Hepatocyte (in vitro differentiated cells): ENCODE data around the gene HOXB3.

ENCODE experiments used
- EZH2phosphoT487 ChIP-seq: fragments of 200-600 bp; sonication (generic); IDR thresholded peaks from one replicate; pipeline ENCODE4 v1.6.1; 2018; ENCODE audit warnings: antibody characterized with exemption, mild to moderate bottlenecking, low read depth, moderate library complexity; ENCODE audit not compliant: unreplicated experiment, severe bottlenecking
- TF ChIP-seq, protein P1 (sequence below): fragments of 200-600 bp; sonication (generic); IDR thresholded peaks from 2 replicates; pipeline ENCODE4 v1.5.1; 2016; ENCODE audit warnings: antibody characterized with exemption, mild to moderate bottlenecking; ENCODE audit not compliant: poor library complexity

DNA sequence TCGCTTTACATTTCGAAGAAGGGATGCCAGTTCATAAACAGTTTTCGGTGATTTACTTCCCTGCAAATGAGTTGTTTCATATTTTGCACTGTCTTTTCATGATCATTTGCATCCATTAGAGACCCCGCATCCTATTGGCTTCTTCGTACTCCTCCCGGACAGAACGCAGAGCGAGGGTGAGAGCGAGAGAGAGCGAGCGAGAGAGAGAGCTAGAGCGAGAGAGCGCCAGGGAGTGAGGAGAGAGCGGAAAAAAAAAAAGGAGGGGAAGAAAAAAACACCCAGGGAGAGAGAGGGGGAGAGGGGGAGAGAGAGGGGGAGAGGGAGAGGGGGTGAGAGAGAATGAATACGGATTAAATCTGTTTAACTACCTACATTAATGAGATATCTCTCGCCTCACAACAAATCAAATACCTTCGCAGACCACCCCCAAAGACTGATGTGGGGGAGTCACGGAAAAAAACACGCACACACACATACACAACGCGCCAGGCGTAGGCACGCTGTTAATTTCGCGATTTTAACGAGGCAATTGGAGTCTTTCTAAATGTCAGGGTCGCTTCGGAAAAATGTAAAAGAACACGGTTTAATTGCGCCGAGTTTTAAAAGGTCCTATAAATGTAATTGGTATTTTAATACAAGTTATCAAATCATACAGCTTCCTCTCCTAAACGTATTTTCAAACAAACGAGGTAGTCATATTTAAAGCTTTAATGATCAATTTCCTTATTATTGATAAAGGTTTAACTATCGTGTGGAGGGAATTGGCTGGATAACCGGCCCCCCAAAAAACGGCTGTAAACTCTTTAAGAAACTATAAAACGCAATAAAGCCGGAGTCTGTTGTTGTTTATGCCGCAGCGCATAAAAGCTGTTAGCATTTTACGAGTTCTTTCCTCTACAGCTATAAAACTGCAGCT lies 25.3 kb upstream of the HOXB3 start, which contains the start of gene HOXB8:
- no peak for TF ChIP-seq EZH2phosphoT487
- TF ChIP-seq, protein P1, sequence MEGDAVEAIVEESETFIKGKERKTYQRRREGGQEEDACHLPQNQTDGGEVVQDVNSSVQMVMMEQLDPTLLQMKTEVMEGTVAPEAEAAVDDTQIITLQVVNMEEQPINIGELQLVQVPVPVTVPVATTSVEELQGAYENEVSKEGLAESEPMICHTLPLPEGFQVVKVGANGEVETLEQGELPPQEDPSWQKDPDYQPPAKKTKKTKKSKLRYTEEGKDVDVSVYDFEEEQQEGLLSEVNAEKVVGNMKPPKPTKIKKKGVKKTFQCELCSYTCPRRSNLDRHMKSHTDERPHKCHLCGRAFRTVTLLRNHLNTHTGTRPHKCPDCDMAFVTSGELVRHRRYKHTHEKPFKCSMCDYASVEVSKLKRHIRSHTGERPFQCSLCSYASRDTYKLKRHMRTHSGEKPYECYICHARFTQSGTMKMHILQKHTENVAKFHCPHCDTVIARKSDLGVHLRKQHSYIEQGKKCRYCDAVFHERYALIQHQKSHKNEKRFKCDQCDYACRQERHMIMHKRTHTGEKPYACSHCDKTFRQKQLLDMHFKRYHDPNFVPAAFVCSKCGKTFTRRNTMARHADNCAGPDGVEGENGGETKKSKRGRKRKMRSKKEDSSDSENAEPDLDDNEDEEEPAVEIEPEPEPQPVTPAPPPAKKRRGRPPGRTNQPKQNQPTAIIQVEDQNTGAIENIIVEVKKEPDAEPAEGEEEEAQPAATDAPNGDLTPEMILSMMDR = no peak
